ENCODE measurements around the gene LRRC18.

Gene LRRC18

DNA sequence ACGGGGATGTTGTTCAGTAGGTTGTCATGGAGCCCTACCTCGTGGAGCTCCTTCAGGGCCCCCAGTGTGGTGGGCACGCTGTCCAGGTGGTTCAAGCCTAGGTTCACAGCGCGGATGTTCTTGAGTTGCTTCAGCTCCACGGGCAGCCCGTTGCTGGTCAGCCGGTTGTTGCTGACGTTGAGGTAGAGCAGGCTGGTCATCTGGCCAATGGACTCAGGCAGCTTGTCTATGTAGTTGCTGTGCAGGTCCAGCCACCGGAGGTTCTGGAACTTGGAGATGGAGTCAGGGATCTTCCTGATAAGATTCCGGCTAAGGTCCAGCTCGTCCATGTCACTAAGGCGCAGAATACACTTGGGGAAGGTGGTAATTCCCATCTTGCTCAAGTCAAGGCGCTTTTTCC lies 26.0 kb downstream of the LRRC18 start:
- FAIRE-seq (no peak), DNase-seq (ENCODE audit: low spot score) (no peak)

- DNase-seq (ENCODE audit: low spot score) (no peak), FAIRE-seq (no peak)
These were observed 29.1 kb downstream of the LRRC18 start for GRCh38 chr10:48910548-48910947.

GRCh38 chr10:48907730-48908129 lies 31.9 kb downstream of the LRRC18 start:
- FAIRE-seq (no peak), DNase-seq (ENCODE audit: low spot score) (no peak)

- no peak for FAIRE-seq
- no peak for DNase-seq (ENCODE audit: low spot score)
These were observed 32.8 kb downstream of the LRRC18 start for GRCh38 chr10:48906841-48907240.

GRCh38 chr10:48905311-48905710 lies 34.3 kb downstream of the LRRC18 start:
- no peak for FAIRE-seq
- DNase-seq (ENCODE audit: low spot score) = no peak

GRCh38 chr10:48904861-48905260 lies 34.8 kb downstream of the LRRC18 start:
- FAIRE-seq = peak; percentile 32
- no peak for DNase-seq (ENCODE audit: low spot score)

GRCh38 chr10:48903151-48903550 lies 36.5 kb downstream of the LRRC18 start:
- DNase-seq (ENCODE audit: low spot score) = no peak
- no peak for FAIRE-seq

DNA sequence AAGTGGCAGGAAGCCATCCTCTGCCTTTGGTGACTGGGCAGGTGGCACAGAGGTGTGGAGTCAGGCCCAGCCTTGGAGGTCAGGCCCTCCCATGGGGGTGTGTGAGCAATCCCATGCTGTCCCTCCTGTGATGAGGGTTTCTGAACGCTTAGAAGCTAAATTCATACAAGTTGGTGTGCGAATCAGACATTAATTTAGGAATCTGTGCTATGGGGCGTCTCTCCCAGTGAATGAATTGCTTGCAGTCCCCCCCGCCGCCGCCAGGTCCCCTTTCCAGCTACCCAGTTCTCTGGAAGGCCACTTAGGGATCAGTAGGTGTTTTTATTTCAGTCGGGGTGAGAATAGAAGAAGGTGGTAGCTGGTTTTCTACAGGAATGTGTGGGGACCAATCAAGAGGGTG lies 37.5 kb downstream of the LRRC18 start:
- DNase-seq (ENCODE audit: low spot score) (no peak), FAIRE-seq (no peak)

GRCh38 chr10:48901319-48901718 lies 38.3 kb downstream of the LRRC18 start:
- DNase-seq (ENCODE audit: low spot score) = no peak
- no peak for FAIRE-seq

DNA sequence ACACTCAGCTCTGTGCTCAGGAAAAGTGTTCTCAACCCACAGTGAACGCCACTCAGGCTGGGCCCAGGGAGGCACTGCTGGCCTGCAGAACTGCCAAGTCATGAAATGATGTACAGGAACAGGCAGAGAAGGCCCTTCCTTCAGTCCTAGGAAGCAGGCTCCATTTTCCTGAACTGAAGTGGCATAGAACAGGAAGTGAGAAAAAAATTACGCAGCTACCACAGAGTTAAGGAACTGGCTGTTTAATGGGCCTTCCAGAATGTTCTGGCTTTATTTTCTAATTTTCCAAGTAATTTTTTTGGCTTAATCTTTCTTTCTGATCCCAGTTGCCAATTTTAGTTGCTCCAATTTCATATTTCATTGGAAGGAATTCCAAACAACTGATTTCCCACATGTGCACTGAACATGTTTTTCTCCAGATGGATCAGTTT lies 39.3 kb downstream of the LRRC18 start:
- DNase-seq (ENCODE audit: low spot score) (no peak), FAIRE-seq (no peak)

- DNase-seq (ENCODE audit: low spot score) = no peak
- FAIRE-seq = no peak
These were observed 39.9 kb downstream of the LRRC18 start for GRCh38 chr10:48899781-48900180.

- no peak for DNase-seq (ENCODE audit: low spot score)
- no peak for FAIRE-seq
These were observed 41.2 kb downstream of the LRRC18 start for GRCh38 chr10:48898426-48898825.

DNA sequence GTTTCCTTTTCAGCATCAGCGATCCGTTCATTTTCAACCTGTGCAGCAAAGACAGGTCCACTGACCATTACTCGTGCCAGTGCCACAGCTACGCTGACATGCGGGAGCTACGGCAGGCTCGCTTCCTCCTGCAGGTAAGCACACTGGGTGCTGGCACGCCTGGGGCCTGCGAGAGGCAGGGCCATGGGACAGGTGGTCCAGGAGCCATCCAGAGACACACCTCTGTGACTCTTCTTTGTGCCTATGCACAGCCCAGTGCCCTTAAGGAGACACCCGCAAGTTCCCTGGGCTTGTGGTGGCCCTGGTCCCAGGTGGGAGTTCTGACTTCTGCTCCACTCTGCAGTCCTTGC lies 42.2 kb downstream of the LRRC18 start:
- no peak for FAIRE-seq
- DNase-seq (ENCODE audit: low spot score) = no peak

DNA sequence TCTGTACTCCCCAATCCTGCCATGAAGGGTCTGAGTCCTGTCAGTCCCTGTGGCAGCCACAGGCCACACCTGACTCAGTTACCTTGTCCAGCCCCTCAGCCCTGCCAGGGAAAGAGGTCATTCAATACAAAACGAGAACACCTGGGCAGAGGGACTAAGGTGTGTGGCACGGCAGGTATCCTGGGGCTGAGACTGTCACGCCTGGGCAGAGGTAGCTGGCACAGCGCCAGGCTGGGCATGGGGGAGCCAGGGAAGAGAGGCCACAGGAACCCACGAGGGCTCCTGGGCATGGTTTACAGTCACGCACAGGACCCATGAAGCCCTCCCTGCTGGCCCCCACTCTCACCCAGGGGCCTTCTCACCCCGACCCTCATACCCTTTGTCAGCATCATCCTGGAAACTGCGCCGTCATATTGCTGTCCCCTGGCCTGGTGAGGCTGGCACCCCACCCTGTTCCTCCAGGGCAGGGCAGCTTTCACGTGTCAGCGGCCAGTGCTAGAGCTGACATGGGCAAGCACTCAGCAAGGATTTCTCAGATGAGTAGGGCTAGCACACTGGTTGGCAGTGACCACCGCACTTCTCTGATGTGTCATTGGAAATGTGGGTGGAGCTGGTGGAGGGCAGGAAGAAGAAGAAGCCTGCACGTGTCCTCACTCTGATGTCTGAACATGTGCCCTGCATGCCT lies 42.7 kb downstream of the LRRC18 start:
- FAIRE-seq (no peak), DNase-seq (ENCODE audit: low spot score) (no peak)

GRCh38 chr10:48895803-48896195 lies 43.8 kb downstream of the LRRC18 start:
- DNase-seq (ENCODE audit: low spot score) (no peak), FAIRE-seq (no peak)

DNA sequence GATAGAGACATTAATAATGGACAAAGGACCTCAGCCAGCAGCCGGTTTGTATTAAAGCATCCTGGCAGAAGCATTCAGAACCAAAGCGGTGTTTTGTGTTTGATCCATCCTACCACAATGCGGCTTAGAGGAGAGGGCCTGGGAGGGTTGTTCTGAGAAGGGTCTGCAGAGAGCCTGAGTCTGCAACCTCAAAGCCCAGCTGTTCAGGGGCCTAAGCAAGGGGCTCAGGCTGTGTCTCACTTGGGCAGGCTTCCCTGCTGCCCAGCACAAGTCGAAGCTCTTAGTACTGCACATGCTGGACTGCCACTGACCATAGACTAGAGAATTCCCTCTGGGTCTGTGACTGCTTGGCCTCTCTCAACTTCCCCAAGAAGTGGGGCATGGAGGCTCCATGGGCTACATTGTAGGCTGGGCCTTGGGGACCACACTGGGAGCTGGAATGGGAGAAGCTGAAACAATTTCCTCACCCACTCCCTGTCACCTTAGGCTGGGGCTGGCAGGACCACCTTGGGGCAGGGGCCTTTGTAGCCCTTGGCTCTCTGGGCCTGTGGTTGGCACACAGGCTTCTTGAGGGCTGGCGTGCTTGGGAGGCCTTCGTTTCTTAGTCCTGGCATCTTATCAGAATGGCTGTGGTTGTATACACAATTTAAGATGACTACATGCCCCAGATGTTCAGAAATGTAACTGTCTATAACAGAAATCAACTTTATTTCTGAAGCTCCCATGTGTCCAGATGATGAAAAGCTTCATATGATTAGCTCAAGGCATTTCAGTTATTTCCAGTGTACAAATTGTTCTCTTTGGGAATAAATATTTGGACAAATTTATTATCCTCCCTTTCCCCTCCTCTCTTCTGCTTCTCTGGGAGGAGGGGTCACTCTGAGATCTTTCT lies 44.5 kb downstream of the LRRC18 start:
- DNase-seq (ENCODE audit: low spot score) (no peak), FAIRE-seq (no peak)

- FAIRE-seq (no peak), DNase-seq (ENCODE audit: low spot score) (no peak)
These were observed 48.5 kb downstream of the LRRC18 start for GRCh38 chr10:48890888-48891850.

DNA sequence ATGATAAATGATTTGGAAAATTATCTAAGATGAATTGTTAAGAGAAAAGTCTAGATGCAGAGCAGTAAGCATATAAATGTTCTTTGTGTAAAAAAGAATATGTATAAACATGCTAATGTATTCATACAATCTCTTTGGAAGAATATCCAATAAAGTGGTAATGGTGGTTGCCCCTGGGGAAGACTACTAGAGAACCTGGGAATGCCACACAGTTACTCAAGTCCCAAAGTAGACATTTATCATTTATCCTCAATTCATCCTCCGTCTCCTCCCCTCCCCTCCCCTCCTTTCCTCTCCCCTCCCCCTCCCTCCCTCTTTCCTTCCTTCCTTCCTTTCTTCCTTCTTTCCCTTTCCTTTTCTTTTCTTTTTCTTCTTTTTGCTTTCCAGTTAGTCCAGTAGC lies 51.7 kb downstream of the LRRC18 start:
- FAIRE-seq (no peak), DNase-seq (ENCODE audit: low spot score) (no peak)

DNA sequence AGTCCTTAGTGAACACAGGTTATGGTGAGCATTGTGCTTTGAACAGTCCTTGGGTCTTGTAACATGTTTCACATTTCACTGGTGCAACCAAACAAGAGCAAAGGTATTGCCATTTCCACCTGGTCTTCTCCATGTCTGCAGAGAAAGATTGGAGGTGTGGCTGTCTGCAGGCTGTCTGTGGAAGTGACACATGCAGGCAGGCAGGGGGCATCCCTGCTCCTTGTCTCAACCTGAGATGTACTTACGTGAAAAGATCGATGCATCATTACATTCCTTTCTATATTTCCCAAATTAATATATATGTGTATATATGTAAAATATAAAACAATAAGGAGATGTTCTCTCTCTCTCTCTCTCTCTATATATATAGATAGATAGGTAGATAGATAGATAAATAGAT lies 54.3 kb downstream of the LRRC18 start:
- FAIRE-seq (no peak), DNase-seq (ENCODE audit: low spot score) (peak; percentile 37)

GRCh38 chr10:48884179-48885045 lies 55.2 kb downstream of the LRRC18 start:
- DNase-seq (ENCODE audit: low spot score) = no peak
- peak; percentile 90 for FAIRE-seq

DNA sequence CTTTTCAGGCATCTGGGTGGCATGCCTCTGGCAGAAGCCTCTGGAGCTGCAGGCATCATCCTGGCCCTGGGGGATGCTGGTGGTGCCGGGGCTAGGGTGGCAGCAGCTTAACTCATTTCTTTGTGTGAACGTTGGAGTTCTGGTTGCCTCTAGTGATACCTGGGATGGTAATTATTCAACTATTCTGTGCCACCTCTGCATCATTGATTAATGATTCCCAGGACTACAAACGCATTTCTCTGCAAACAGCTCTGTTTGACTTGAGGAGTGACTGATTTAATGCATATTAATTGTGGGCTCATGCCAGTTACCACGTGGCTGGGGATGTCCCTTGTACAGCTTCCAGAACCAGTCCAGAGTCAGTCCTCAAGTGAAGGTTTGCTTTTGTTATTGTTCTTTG lies 55.9 kb downstream of the LRRC18 start:
- FAIRE-seq (no peak), DNase-seq (ENCODE audit: low spot score) (no peak)

Data from urothelium cell line (cell line).